Measurements from ENCODE around the gene TAX1BP3. TPM values are rescaled to one million over a fixed set of nuclear protein-coding genes. Genes with fewer than 3 reads are reported as not detected.

The TAX1BP3 gene
- total and polyA plus RNA-seq, 11 donors: 122 to 291 (median 177) TPM

- TF ChIP-seq, protein P1, sequence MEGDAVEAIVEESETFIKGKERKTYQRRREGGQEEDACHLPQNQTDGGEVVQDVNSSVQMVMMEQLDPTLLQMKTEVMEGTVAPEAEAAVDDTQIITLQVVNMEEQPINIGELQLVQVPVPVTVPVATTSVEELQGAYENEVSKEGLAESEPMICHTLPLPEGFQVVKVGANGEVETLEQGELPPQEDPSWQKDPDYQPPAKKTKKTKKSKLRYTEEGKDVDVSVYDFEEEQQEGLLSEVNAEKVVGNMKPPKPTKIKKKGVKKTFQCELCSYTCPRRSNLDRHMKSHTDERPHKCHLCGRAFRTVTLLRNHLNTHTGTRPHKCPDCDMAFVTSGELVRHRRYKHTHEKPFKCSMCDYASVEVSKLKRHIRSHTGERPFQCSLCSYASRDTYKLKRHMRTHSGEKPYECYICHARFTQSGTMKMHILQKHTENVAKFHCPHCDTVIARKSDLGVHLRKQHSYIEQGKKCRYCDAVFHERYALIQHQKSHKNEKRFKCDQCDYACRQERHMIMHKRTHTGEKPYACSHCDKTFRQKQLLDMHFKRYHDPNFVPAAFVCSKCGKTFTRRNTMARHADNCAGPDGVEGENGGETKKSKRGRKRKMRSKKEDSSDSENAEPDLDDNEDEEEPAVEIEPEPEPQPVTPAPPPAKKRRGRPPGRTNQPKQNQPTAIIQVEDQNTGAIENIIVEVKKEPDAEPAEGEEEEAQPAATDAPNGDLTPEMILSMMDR (IDR thresholded peaks at IDR 0.05): no peak
- TF ChIP-seq POLR2A (IDR thresholded peaks at IDR 0.05): no peak
- Histone ChIP-seq H3K27me3 (no peaks in the 10 kb centered on the region), H3K9me3 (no peaks in the 10 kb centered on the region), H3K4me3 (no peak overlapping the region), H3K27ac (no peak overlapping the region), H3K4me1 (peaks cover 0 to 9% (median 0%) of the 10 kb centered on the region in 12 donors), H3K36me3 (peaks cover 2 to 96% (median 87%) of the 10 kb centered on the region in 9 donors)
- intact Hi-C loops (cut with DNase I): no loop called here
- 92 to 97% (median 93%) methylated on average over 11 to 16 of the region's 16 CpGs for WGBS, 4 donors
- ATAC-seq (peak in 2 of 4 donors; percentile 35 to 63), DNase-seq (no peak)
These were observed 45.3 kb downstream of the TAX1BP3 start for GRCh38 chr17:3622977-3623594.

DNA sequence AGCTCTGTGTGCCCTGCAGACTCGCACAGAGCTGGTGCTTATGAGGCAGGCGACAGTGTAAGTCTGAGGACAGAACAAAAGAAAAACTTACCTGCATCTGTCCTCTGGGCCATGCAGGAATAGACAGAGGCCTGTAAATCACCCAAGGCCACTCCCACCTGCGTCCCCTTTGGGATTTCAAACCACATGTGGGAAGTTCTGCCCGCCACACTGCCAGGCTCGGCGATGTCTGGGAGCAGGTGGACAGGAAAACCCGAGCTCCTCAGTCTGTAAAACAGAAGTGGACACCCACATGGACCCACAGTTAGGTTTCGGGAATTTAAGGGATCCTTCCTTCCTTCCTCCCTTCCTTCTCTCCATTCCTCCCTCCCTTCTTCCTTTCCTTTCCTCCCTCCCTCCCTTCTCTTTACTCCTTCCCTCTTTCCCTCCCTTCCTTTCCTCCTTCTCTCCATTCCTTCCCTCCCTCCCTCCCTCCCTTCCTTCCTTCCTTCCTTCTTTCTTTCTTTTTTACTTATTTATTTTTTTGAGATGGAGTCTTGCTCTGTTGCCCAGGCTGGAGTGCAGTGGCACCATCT is 47.1 kb downstream of the TAX1BP3 start:
- Histone ChIP-seq H3K4me1 (peaks cover 0 to 3% (median 0%) of the 10 kb centered on the region in 12 donors), H3K4me3 (no peak overlapping the region), H3K27ac (no peak overlapping the region), H3K27me3 (no peaks in the 10 kb centered on the region), H3K9me3 (peaks cover 0 to 8% (median 0%) of the 10 kb centered on the region in 12 donors), H3K36me3 (peaks cover 2 to 97% (median 90%) of the 10 kb centered on the region in 9 donors)
- intact Hi-C loops (cut with DNase I): no loop called here
- TF ChIP-seq, protein P1 (IDR thresholded peaks at IDR 0.05): no peak
- TF ChIP-seq POLR2A (IDR thresholded peaks at IDR 0.05): no peak
- no peak for ATAC-seq
- DNase-seq: no peak
- 91 to 94% (median 93%) methylated on average over 8 of the region's 8 CpGs for WGBS, 4 donors

DNA sequence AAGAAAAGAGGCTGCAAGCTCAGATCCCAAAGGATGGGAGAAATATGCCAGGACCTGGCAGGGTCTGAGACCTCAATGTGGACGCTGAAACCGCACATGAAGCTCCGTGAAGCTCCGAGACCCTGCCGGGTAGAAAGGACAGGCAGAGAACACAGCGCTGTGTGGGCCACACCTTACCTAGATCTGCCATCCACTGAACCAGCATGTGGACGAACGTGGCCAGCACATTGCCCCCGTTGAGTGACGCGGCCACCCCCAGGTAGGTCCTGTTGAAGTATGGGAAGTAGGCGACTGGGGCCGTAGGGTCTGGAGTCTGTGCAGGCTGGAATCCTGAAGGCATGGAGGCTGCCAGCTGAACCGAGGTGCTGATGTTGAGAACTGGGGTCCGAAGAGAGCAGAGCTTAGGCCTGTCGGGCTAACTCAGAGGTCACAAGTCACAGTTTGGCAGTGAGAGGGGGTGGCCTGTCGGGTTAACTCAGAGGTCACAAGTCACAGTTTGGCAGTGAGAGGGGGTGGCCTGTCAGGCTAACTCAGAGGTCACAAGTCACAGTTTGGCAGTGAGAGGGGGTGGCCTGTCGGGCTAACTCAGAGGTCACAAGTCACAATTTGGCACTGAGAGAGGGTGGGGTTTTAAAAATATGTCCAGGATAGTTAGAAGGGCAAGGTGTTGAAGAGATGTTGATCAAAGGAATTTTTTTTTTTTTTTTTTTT is 53.1 kb downstream of the TAX1BP3 start:
- no peak for ATAC-seq
- no peaks in the 10 kb centered on the region for H3K27me3 ChIP-seq
- TF ChIP-seq POLR2A (IDR thresholded peaks at IDR 0.05): no peak
- TF ChIP-seq, protein P1 (IDR thresholded peaks at IDR 0.05): no peak
- 89 to 96% (median 95%) methylated on average over 17 to 18 of the region's 18 CpGs for WGBS, 4 donors
- H3K4me1 ChIP-seq: no peaks in the 10 kb centered on the region
- intact Hi-C loops (cut with DNase I): no loop called here
- peaks cover 0 to 8% (median 0%) of the 10 kb centered on the region in 12 donors for H3K9me3 ChIP-seq
- no peak overlapping the region for H3K4me3 ChIP-seq
- no peak overlapping the region for H3K27ac ChIP-seq
- H3K36me3 ChIP-seq: peaks cover 0 to 98% (median 94%) of the 10 kb centered on the region in 9 donors
- DNase-seq: no peak

DNA sequence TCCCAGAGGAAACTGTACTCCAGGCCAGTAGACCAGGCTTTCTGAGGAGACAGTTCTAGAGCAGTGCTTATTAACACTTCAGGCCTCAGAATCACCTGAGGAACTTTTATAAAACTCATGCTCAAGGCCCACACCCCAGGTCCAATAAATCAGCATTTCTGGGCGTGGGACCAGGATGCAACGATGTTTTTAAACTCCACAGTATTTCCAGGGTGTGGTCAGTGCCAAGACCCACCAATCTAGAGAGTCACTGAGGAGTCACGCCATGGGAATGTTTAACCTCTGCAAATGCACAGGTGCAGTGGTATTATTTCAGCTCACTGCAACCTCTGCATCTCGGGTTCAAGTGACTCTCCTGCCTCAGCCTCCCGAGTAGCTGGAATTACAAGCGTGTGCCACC is 55.3 kb downstream of the TAX1BP3 start:
- intact Hi-C loops (cut with DNase I): no loop called here
- no peaks in the 10 kb centered on the region for H3K4me1 ChIP-seq
- TF ChIP-seq POLR2A (IDR thresholded peaks at IDR 0.05): no peak
- TF ChIP-seq, protein P1 (IDR thresholded peaks at IDR 0.05): no peak
- no peak for ATAC-seq
- no peak overlapping the region for H3K27ac ChIP-seq
- no peak overlapping the region for H3K4me3 ChIP-seq
- peaks cover 0 to 98% (median 91%) of the 10 kb centered on the region in 9 donors for H3K36me3 ChIP-seq
- 91 to 97% (median 94%) methylated on average over 6 of the region's 6 CpGs for WGBS, 4 donors
- peaks cover 0 to 8% (median 0%) of the 10 kb centered on the region in 12 donors for H3K9me3 ChIP-seq
- DNase-seq: no peak
- H3K27me3 ChIP-seq: no peaks in the 10 kb centered on the region

All from heart left ventricle (tissue), 16 donors.